Ovary (tissue), 3 donors: ENCODE data around the gene CEP57.

Experiments used
- EP300 ChIP-seq: sonication (generic); formaldehyde crosslinking; IDR thresholded peaks from one replicate; pipeline ENCODE4 v1.6.1; 2017; ENCODE audit warnings: antibody characterized with exemption
- TF ChIP-seq, protein P1 (sequence below), 3 donors: fragments of 450-650 bp in 2 of 3; fragments of 200-600 bp in 1 of 3; IDR thresholded peaks; one replicate each; pipeline versions ENCODE4 v1.5.1 to v1.8.0; 2016 to 2022; ENCODE audit warnings: antibody characterized with exemption in 3 of 3, mild to moderate bottlenecking in 1 of 3
- donor health status: DM: no; HTN: no; CAD: no.

DNA sequence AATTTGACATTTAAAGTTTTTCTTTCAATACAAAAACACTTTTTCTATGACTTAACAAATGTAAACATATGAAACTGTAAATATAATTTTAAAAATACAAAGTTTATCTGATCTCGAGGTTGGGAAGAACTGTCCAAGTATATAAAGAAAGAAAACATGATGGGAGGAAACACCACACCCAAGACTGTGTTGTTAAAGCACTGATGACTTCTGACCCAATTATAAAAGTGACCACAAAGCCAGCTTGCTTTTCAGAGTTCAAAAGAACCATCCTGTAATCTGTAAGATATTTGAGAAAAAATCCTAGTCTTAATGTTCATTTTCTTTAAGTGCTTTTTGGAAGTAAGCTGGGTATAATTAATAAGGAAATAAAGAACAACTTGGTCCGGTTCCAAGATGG, 15.6 kb downstream of the CEP57 start:
- TF ChIP-seq EP300 = no peak
- TF ChIP-seq, protein P1, sequence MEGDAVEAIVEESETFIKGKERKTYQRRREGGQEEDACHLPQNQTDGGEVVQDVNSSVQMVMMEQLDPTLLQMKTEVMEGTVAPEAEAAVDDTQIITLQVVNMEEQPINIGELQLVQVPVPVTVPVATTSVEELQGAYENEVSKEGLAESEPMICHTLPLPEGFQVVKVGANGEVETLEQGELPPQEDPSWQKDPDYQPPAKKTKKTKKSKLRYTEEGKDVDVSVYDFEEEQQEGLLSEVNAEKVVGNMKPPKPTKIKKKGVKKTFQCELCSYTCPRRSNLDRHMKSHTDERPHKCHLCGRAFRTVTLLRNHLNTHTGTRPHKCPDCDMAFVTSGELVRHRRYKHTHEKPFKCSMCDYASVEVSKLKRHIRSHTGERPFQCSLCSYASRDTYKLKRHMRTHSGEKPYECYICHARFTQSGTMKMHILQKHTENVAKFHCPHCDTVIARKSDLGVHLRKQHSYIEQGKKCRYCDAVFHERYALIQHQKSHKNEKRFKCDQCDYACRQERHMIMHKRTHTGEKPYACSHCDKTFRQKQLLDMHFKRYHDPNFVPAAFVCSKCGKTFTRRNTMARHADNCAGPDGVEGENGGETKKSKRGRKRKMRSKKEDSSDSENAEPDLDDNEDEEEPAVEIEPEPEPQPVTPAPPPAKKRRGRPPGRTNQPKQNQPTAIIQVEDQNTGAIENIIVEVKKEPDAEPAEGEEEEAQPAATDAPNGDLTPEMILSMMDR (IDR thresholded peaks at IDR 0.05) = no peak
